Effector memory CD4-positive, alpha-beta T cell (primary cell): ENCODE data around the gene LIPH.

Experiments used
- DNase-seq, 3 donors: peaks; one replicate each; pipeline ENCODE4 v3.0.0-alpha.2; 2020
- H3K27ac ChIP-seq: 2 replicates; pipeline ENCODE4 v1.7.0; 2013; ENCODE audit warnings: mild to moderate bottlenecking, low read length, moderate library complexity; ENCODE audit not compliant: insufficient read depth, poor library complexity, severe bottlenecking
- H3K27me3 ChIP-seq: replicated peaks from 2 replicates; pipeline ENCODE4 v1.7.0; 2013; ENCODE audit warnings: mild to moderate bottlenecking, low read length; ENCODE audit not compliant: insufficient read depth, control insufficient read depth, poor library complexity, severe bottlenecking
- H3K36me3 ChIP-seq: 2 replicates; pipeline ENCODE4 v1.7.0; 2013; ENCODE audit warnings: mild to moderate bottlenecking, low read length, moderate library complexity; ENCODE audit not compliant: control insufficient read depth, insufficient read depth
- H3K4me1 ChIP-seq: 2 replicates; pipeline ENCODE4 v1.7.0; 2013; ENCODE audit warnings: low read length, mild to moderate bottlenecking; ENCODE audit not compliant: control insufficient read depth, insufficient read depth, poor library complexity, severe bottlenecking
- H3K4me3 ChIP-seq: 2 replicates; pipeline ENCODE4 v1.7.0; 2013; ENCODE audit warnings: low read length, low read depth, mild to moderate bottlenecking; ENCODE audit not compliant: insufficient read depth, poor library complexity, severe bottlenecking
- H3K9me3 ChIP-seq: 2 replicates; pipeline ENCODE4 v1.7.0; 2013; ENCODE audit warnings: mild to moderate bottlenecking, low read length, moderate library complexity; ENCODE audit not compliant: control insufficient read depth

LIPH gene

GRCh38 chr3:185526349-185526951, 25.9 kb downstream of the LIPH start:
- H3K9me3 ChIP-seq: no peaks in the 10 kb centered on the region
- no peaks in the 10 kb centered on the region for H3K4me1 ChIP-seq
- no peak for DNase-seq
- no peak overlapping the region for H3K4me3 ChIP-seq
- H3K36me3 ChIP-seq: no peaks in the 10 kb centered on the region
- no peaks in the 10 kb centered on the region for H3K27me3 ChIP-seq
- H3K27ac ChIP-seq: no peak overlapping the region

- Histone ChIP-seq H3K27ac (no peak overlapping the region), H3K27me3 (no peaks in the 10 kb centered on the region), H3K36me3 (no peaks in the 10 kb centered on the region), H3K9me3 (no peaks in the 10 kb centered on the region), H3K4me1 (no peaks in the 10 kb centered on the region), H3K4me3 (no peak overlapping the region)
- DNase-seq: no peak
These were observed 30.8 kb downstream of the LIPH start for GRCh38 chr3:185521349-185522138.

- no peak overlapping the region for H3K27ac ChIP-seq
- H3K9me3 ChIP-seq: no peaks in the 10 kb centered on the region
- H3K4me1 ChIP-seq: no peaks in the 10 kb centered on the region
- no peak for DNase-seq
- no peaks in the 10 kb centered on the region for H3K27me3 ChIP-seq
- H3K4me3 ChIP-seq: no peak overlapping the region
- no peaks in the 10 kb centered on the region for H3K36me3 ChIP-seq
These were observed 33.4 kb downstream of the LIPH start for GRCh38 chr3:185519021-185519420.

GRCh38 chr3:185517387-185518130, 34.8 kb downstream of the LIPH start:
- no peak for DNase-seq
- H3K4me1 ChIP-seq: no peaks in the 10 kb centered on the region
- H3K36me3 ChIP-seq: no peaks in the 10 kb centered on the region
- H3K27ac ChIP-seq: no peak overlapping the region
- no peak overlapping the region for H3K4me3 ChIP-seq
- no peaks in the 10 kb centered on the region for H3K9me3 ChIP-seq
- no peaks in the 10 kb centered on the region for H3K27me3 ChIP-seq

- no peaks in the 10 kb centered on the region for H3K36me3 ChIP-seq
- no peaks in the 10 kb centered on the region for H3K4me1 ChIP-seq
- H3K27ac ChIP-seq: no peak overlapping the region
- H3K9me3 ChIP-seq: no peaks in the 10 kb centered on the region
- no peak for DNase-seq
- H3K4me3 ChIP-seq: no peak overlapping the region
- no peaks in the 10 kb centered on the region for H3K27me3 ChIP-seq
These were observed 40.7 kb downstream of the LIPH start for GRCh38 chr3:185511711-185512110.

GRCh38 chr3:185508335-185508991, 43.9 kb downstream of the LIPH start:
- no peak overlapping the region for H3K27ac ChIP-seq

GRCh38 chr3:185507883-185508282, 44.5 kb downstream of the LIPH start:
- Histone ChIP-seq H3K27ac (no peak overlapping the region), H3K4me1 (no peaks in the 10 kb centered on the region), H3K36me3 (no peaks in the 10 kb centered on the region), H3K9me3 (no peaks in the 10 kb centered on the region), H3K4me3 (no peak overlapping the region), H3K27me3 (no peaks in the 10 kb centered on the region)
- no peak for DNase-seq

More at GRCh38 chr3:185508335-185508991, 43.9 kb downstream of the LIPH start:
- DNase-seq: no peak
- no peaks in the 10 kb centered on the region for H3K4me1 ChIP-seq
- no peaks in the 10 kb centered on the region for H3K36me3 ChIP-seq
- H3K4me3 ChIP-seq: no peak overlapping the region
- H3K9me3 ChIP-seq: no peaks in the 10 kb centered on the region
- no peaks in the 10 kb centered on the region for H3K27me3 ChIP-seq

- no peak overlapping the region for H3K4me3 ChIP-seq
- no peaks in the 10 kb centered on the region for H3K36me3 ChIP-seq
- DNase-seq: no peak
- H3K27me3 ChIP-seq: no peaks in the 10 kb centered on the region
- no peaks in the 10 kb centered on the region for H3K9me3 ChIP-seq
- no peaks in the 10 kb centered on the region for H3K4me1 ChIP-seq
- no peak overlapping the region for H3K27ac ChIP-seq
These were observed 47.8 kb downstream of the LIPH start for GRCh38 chr3:185504636-185505035.

GRCh38 chr3:185503521-185503920, 48.9 kb downstream of the LIPH start:
- Histone ChIP-seq H3K36me3 (no peaks in the 10 kb centered on the region), H3K9me3 (no peaks in the 10 kb centered on the region), H3K4me1 (no peaks in the 10 kb centered on the region), H3K27ac (no peak overlapping the region), H3K27me3 (no peaks in the 10 kb centered on the region), H3K4me3 (no peak overlapping the region)
- no peak for DNase-seq
